GM23248 (cell line): ENCODE measurements around the gene ARPC3.

Source experiments
- EZH2 ChIP-seq: fragments of 200-600 bp; sonication (generic); IDR thresholded peaks from 2 replicates; pipeline ENCODE4 v1.6.1; 2018; ENCODE audit warnings: antibody characterized with exemption, mild to moderate bottlenecking; ENCODE audit not compliant: insufficient read depth, poor library complexity, severe bottlenecking
- EZH2phosphoT487 ChIP-seq: fragments of 200-600 bp; sonication (generic); IDR thresholded peaks from 2 replicates; pipeline ENCODE4 v1.6.1; 2018; ENCODE audit warnings: antibody characterized with exemption, moderate library complexity, mild to moderate bottlenecking, low read depth; ENCODE audit not compliant: insufficient read depth

DNA sequence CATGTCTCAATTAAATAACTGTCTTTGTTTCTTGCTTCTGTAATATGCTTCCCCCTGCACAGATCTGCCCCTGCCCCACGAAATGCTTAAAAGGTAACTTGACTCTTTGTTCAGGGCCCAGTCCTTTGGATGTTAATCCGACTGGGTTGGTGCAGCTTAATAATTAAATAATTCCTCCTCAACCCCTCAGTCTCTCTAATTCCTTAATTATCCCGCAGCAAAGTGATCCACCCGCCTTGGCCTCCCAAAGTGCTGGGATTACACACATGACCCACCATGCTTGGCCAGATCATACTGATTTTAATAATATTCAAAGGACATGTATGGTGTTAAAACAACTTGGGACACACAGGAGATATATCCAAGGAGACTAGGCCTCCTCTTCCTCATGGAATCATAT, 28.4 kb downstream of the ARPC3 start:
- TF ChIP-seq EZH2 (no peak), EZH2phosphoT487 (no peak)
